ENCODE measurements around the gene TMEM145.

- no peak for TF ChIP-seq POLR2A (IDR thresholded peaks at IDR 0.05; ENCODE audit: low read length)
- TF ChIP-seq GATA1 (IDR thresholded peaks at IDR 0.05; ENCODE audit: low read depth, low read length), result no peak
Measured at GRCh38 chr19:42288387-42288786, 24.7 kb upstream of the TMEM145 start.

Data from erythroblast (primary cell).